ENCODE measurements around the gene GRIK4.
A peak's percentile ranks its signal among the peaks of the same experiment; 100 is the strongest.
"Not testable (repeated sequence)": the region's sequence is repeated elsewhere in the genome, so short reads cannot be mapped to it uniquely, and the experiment has no call there.

Gene GRIK4

GRCh38 chr11:120749395-120749794, 237.8 kb downstream of the GRIK4 start:
- DNase-seq, result no peak

- no peak for DNase-seq
Observed at GRCh38 chr11:120750647-120751549, 239.3 kb downstream of the GRIK4 start.

GRCh38 chr11:120751550-120751949, 240.0 kb downstream of the GRIK4 start:
- no peak for DNase-seq

- no peak for DNase-seq
Observed at GRCh38 chr11:120752668-120753067, 241.1 kb downstream of the GRIK4 start.

GRCh38 chr11:120756931-120757330, 245.4 kb downstream of the GRIK4 start:
- DNase-seq, result no peak

GRCh38 chr11:120759046-120759445, 247.5 kb downstream of the GRIK4 start:
- DNase-seq, result peak in 1 of 2 donors; percentile 10

- not testable (repeated sequence) for DNase-seq
Observed at GRCh38 chr11:120765710-120766109, 254.2 kb downstream of the GRIK4 start.

GRCh38 chr11:120766318-120766717, 254.8 kb downstream of the GRIK4 start:
- no peak for DNase-seq

GRCh38 chr11:120768949-120769348, 257.4 kb downstream of the GRIK4 start:
- DNase-seq, result no peak

GRCh38 chr11:120769906-120770305, 258.4 kb downstream of the GRIK4 start:
- no peak for DNase-seq

- no peak for DNase-seq
Observed at GRCh38 chr11:120771551-120772060, 260.1 kb downstream of the GRIK4 start.

GRCh38 chr11:120773501-120774031, 262.0 kb downstream of the GRIK4 start:
- no peak for DNase-seq

GRCh38 chr11:120774591-120775386, 263.2 kb downstream of the GRIK4 start:
- no peak for DNase-seq

GRCh38 chr11:120775986-120776951, 264.7 kb downstream of the GRIK4 start:
- DNase-seq, result no peak

- no peak for DNase-seq
Observed at GRCh38 chr11:120778685-120779490, 267.3 kb downstream of the GRIK4 start.

GRCh38 chr11:120780239-120780638, 268.7 kb downstream of the GRIK4 start:
- DNase-seq, result no peak

GRCh38 chr11:120781486-120782120, 270.1 kb downstream of the GRIK4 start:
- DNase-seq, result no peak

- no peak for DNase-seq
Observed at GRCh38 chr11:120784566-120785251, 273.2 kb downstream of the GRIK4 start.

GRCh38 chr11:120785576-120785975, 274.0 kb downstream of the GRIK4 start:
- no peak for DNase-seq

GRCh38 chr11:120786206-120786735, 274.7 kb downstream of the GRIK4 start:
- DNase-seq, result no peak

Measured in hippocampal formation (tissue), 2 donors.